NCI-H1105 (cell line): ENCODE data around the gene LSM12.

Experiments used
- DNase-seq: peaks from one replicate; lab custom pipeline; 2025; lab: John Stamatoyannopoulos, UW

The LSM12 gene

DNA sequence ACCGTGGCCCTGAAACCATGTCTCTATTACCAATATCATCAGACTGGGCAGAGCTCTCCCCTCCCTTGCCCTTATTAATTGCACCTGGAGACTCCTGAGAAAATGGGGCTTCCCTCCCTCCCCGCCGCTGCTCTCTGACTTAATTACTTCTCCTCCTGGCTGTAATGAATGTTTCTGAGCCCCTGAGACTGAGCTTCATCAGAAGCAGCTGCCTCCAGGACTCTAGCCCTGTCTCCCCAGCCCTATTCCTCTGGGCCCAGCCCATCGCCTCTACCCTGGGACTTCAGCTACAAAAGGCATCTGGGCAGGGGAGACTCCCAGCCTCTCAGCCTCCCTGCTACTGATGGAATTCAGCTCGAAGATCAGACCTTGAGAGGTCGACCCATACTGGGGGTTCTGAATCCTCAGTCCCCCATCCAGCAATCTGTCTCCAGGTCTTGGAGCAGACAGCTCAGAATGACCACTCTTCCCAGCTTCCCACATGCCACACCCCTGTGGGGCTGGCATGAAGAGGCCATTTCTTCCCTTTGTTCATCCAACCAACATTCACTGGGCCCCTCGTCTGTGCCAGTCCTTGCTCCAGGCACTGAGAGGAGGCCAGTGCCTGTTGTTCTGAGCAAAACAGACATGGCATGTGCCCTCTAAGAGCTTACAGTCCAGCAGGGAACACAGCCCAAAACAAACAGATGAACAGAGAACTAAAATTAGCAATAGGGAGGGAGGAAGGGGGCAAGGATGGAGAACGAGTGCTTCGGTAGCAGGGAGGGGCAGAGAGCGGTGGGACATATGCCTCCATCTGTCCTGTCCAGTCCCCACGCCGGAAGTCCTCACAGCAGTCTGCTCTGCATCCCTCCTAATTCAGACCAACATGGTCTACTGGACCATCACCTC lies 79.1 kb downstream of the LSM12 start:
- no peak for DNase-seq

GRCh38 chr17:43986225-43986981 lies 80.1 kb downstream of the LSM12 start:
- DNase-seq = no peak

GRCh38 chr17:43984521-43984920 lies 82.0 kb downstream of the LSM12 start:
- no peak for DNase-seq
